ENCODE measurements around the gene CCDC63. TPM values are rescaled to one million over a fixed set of nuclear protein-coding genes. Genes with fewer than 3 reads are reported as not detected.

CCDC63 gene
- total and polyA plus RNA-seq, 2 donors (not counting 3 experiments of a cell fraction or from before 2014, with no cell fraction given) = not detected

DNA sequence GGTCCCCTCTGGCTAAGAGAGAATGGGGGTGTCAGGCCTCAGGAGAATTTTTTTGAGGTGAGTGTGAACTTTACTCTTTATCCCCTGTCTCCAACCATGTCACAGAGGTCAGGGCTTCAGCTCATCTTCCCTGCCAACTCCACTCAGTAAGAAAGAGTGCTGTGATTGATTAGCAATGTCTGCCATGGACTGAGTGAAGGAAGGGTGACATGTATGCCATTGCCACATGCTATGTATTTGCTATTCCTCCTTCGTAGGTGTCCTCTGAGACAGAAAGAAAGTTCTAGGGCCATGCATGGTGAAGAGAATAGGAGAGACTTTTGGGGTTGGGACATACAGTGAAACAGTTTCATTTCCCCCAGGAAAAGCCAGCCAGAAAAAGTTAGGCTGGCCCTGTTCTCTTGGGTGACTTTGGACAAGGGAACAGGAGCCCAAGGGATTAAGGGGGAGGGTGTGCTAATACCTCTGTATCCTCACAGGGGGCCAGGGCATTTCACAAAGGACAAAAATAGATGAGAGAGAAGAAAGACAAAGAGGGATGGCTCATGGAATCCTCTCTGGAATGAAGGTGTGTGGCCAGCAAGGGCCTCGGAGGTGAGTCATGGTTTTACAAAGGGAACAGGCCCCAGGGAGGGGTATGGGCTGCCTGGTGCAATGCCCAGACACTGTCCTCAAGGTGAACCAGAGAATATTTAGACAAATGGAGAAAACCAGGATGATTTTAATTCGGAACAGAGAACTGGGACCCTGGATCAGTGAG is 87.5 kb downstream of the CCDC63 start:
- dilution Hi-C loops (cut with MboI; ENCODE audit: extremely low pct_ligation_motif_present, low sequenced_read_pairs) = no loop called here
- POLR2A ChIA-PET = no interaction called here

More for the DNA sequence above, 87.5 kb downstream of the CCDC63 start:
- H3K79me2 ChIP-seq (ENCODE audit: control insufficient read depth, insufficient read depth, low read length) = no peaks in the 10 kb centered on the region
- FAIRE-seq (no peak), DNase-seq (ENCODE audit: low read depth, low spot score) (no peak)
- no peak overlapping the region for H3K27ac ChIP-seq (ENCODE audit: insufficient read depth, low read depth, low read length)
- intact Hi-C loops (cut with micrococcal nuclease) = no loop called here
- no peaks in the 10 kb centered on the region for H3K9me3 ChIP-seq (replicated peaks; ENCODE audit: control insufficient read depth, insufficient read depth, low read length)
- H2AFZ ChIP-seq (ENCODE audit: low read depth, low read length) = no peak overlapping the region
- H3K9me1 ChIP-seq (replicated peaks; ENCODE audit: control insufficient read depth, extremely low read depth, insufficient read depth, low read length) = no peaks in the 10 kb centered on the region
- H4K20me1 ChIP-seq (replicated peaks; ENCODE audit: control insufficient read depth, extremely low read depth, insufficient read depth, low read length) = no peaks in the 10 kb centered on the region
- no peaks in the 10 kb centered on the region for H3K4me1 ChIP-seq (ENCODE audit: control insufficient read depth, extremely low read depth, insufficient read depth, low read length)
- TF ChIP-seq, protein P1, sequence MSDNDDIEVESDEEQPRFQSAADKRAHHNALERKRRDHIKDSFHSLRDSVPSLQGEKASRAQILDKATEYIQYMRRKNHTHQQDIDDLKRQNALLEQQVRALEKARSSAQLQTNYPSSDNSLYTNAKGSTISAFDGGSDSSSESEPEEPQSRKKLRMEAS (IDR thresholded peaks at IDR 0.05; ENCODE audit: insufficient read depth, insufficient read length) = no peak
- TF ChIP-seq POLR2AphosphoS5 (IDR thresholded peaks at IDR 0.05; ENCODE audit: insufficient read depth, low read depth, low read length) (no peak), POLR2A (IDR thresholded peaks at IDR 0.05; ENCODE audit: low read depth, low read length) (no peak), JUN (IDR thresholded peaks at IDR 0.05; ENCODE audit: borderline replicate concordance, insufficient read depth, insufficient read length, low read depth) (no peak), MYC (IDR thresholded peaks at IDR 0.05; ENCODE audit: low read depth, low read length) (no peak), FOS (IDR thresholded peaks at IDR 0.05; ENCODE audit: borderline replicate concordance, insufficient read depth, low read length) (no peak), GATA2 (IDR thresholded peaks at IDR 0.05; ENCODE audit: insufficient read depth, insufficient read length, low read depth, low read length) (no peak), EZH2 (IDR thresholded peaks at IDR 0.05; ENCODE audit: borderline replicate concordance, low read depth, low read length, severe bottlenecking) (no peak)
- TF ChIP-seq, protein P2, sequence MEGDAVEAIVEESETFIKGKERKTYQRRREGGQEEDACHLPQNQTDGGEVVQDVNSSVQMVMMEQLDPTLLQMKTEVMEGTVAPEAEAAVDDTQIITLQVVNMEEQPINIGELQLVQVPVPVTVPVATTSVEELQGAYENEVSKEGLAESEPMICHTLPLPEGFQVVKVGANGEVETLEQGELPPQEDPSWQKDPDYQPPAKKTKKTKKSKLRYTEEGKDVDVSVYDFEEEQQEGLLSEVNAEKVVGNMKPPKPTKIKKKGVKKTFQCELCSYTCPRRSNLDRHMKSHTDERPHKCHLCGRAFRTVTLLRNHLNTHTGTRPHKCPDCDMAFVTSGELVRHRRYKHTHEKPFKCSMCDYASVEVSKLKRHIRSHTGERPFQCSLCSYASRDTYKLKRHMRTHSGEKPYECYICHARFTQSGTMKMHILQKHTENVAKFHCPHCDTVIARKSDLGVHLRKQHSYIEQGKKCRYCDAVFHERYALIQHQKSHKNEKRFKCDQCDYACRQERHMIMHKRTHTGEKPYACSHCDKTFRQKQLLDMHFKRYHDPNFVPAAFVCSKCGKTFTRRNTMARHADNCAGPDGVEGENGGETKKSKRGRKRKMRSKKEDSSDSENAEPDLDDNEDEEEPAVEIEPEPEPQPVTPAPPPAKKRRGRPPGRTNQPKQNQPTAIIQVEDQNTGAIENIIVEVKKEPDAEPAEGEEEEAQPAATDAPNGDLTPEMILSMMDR (IDR thresholded peaks at IDR 0.05; ENCODE audit: extremely low read depth in 1 of 2, insufficient read depth in 1 of 2, low read depth in 1 of 2, low read length in 2 of 2) = no peak
- H3K9ac ChIP-seq (replicated peaks; ENCODE audit: extremely low read depth, insufficient read depth, low read length) = no peak overlapping the region
- H3K27me3 ChIP-seq (ENCODE audit: control insufficient read depth in 2 of 2, insufficient read depth in 2 of 2, low read length in 2 of 2) = no peaks in the 10 kb centered on the region
- H3K4me3 ChIP-seq (replicated peaks in 1 of 3; ENCODE audit: insufficient read depth in 1 of 3, low read depth in 1 of 3, low read length in 3 of 3) = no peak overlapping the region
- BruUV-seq (replicated peaks) = no TSS peak
- no peaks in the 10 kb centered on the region for H3K36me3 ChIP-seq (ENCODE audit: control insufficient read depth in 2 of 2, extremely low read depth in 1 of 2, insufficient read depth in 2 of 2, low read length in 2 of 2)
- no peak overlapping the region for H3K4me2 ChIP-seq (ENCODE audit: insufficient read depth, low read length)
- CTCF ChIA-PET = no interaction called here

Data from endothelial cell of umbilical vein (primary cell).